Measurements from ENCODE around the gene TRPM4.
"Not testable (repeated sequence)": the region's sequence is repeated elsewhere in the genome, so short reads cannot be mapped to it uniquely, and the experiment has no call there.

The TRPM4 gene

DNA sequence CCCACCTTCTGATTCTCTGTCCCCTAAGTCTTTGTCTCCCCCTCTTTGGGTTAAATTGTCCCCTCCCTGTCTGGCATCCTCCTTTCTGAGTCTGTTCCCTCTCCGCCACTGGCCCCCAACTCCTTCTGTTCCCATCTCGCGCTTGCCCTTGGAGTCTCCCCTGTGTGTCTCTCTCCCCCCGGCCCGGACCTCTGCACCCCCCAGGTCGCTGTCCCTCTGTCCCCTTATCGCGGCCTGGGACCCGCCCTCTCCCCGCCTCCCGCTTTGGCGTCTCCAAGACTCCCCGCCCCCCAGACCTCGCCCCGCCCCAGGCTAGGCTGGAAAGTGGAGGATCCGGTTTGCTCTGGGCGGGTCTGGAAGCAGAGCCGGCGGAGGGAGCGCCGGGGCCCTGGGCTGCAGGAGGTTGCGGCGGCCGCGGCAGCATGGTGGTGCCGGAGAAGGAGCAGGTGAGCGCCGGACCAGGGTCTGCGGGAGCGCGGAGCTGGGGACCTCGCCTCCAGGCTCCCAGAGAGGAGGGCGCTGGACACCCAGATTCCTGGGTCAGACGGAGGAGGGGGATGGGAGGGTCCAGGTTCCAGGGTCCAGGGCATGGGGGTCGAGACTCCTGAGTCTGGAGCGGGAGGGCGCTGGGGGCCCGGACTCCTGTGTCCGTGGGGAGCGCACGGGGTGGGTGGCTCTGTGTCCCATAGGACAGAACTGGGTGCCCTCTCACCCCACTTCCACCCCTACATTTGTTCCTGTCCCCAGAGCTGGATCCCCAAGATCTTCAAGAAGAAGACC, at the start of gene TRPM4:
Gene TRPM4, plus strand, starts transcription at position 348 of the 780 bp plus-strand sequence. Its CDS starts 75 bp downstream, at position 423.
- peak; percentile 18 for DNase-seq

DNA sequence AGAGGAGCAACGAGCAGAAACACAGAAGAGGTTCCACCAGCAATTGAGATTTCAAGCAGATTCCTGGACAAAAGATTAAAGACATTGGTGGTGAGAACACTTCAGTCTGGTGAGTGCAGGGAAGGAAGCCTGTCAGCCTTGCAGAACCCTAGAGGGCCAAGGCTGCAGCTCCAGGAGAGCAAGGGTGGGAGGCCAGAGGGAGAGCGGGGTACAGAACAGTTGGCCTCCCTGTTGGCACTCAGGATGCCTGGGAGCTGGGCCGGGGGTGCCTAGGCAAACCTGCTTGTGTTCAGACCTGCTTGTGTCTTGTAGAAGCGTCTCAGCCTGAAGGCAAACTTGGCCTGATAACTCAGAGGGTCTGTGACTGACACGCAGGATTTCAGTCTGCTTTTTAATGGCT, 48.5 kb upstream of the TRPM4 start:
- no peak for DNase-seq

DNA sequence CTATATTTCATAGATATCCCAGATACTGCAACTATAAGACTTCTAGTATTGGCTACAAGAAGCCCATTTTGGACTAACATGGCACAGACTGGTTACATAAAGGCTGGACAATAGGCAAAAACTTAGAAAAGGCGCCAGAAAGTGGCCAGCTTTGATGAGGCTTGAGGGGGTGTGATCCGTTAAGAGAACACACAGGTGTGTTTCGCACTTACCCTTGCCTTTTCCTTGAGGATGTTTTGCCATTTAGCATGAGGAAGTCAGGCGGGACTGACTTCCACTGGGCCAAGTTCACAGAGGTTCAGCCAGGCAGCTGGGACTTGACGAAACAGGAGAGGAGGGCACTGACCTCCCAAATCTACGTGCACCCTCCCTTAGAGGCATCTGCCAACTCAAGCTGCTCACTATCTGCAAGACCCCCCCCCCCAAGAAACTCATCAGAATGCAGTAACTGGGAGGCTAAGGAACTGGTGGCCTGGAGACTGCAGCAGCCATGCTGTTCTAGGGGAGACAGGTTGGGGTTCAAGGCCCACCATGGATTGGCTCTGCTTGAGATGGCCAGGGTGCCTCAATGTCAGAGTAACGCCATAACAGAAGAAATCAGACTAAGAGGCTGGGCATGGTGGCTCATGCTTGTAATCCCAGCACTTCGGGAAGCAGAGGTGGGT, 47.9 kb upstream of the TRPM4 start:
- DNase-seq, result no peak

DNA sequence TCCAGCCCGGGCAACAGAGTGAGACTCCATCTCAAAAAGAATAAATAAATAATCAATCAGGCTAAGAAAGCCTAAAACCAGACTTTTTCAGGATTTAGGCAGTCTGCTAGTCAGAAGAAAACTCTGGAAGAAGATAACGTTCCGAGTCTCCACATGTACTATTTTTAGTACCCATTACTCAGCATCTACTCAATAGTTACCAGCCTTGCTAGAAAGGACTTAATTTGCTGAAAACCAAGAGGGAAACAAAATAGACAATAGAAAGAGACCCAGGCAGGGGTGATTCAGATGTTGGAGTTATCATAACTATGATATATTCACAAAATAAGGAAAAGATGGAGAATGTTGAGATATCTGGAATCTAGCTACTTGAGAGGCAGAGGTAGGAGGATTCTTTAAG, 47.0 kb upstream of the TRPM4 start:
- DNase-seq, result no peak

DNA sequence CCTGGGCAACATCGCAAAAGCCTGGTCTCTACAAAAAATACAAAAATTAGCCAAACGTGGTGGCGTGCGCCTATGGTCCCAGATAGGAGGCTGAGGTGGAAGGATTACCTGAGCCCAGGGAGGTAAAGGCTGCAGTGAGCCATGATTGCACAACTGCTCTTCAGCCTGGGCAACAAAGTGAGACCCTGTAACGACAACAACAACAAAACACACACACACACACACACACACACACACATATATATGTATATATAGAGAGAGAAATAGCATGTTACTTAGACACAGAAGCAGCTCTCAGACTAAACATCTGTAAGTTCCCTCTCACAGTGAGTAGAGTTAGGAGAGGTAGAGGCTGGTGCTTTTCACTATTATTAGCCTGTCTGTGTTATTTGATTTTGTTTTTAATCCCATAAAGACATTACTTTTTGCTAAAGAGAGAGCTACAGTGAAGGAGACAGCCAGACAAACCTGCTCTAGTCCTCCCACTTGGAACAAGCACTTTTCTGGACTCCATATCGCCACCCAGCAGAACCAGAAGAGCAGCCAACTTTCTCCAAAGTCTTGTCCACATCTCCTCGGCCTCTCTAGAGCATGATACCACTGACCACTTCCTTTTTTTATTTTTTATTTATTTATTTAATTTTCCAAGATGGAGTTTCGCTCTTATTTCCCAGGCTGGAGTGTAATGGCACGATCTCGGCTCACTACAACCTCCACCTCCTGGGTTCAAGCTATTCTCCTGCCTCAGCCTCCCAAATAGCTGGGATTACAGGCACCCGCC, 46.2 kb upstream of the TRPM4 start:
- no peak for DNase-seq

DNA sequence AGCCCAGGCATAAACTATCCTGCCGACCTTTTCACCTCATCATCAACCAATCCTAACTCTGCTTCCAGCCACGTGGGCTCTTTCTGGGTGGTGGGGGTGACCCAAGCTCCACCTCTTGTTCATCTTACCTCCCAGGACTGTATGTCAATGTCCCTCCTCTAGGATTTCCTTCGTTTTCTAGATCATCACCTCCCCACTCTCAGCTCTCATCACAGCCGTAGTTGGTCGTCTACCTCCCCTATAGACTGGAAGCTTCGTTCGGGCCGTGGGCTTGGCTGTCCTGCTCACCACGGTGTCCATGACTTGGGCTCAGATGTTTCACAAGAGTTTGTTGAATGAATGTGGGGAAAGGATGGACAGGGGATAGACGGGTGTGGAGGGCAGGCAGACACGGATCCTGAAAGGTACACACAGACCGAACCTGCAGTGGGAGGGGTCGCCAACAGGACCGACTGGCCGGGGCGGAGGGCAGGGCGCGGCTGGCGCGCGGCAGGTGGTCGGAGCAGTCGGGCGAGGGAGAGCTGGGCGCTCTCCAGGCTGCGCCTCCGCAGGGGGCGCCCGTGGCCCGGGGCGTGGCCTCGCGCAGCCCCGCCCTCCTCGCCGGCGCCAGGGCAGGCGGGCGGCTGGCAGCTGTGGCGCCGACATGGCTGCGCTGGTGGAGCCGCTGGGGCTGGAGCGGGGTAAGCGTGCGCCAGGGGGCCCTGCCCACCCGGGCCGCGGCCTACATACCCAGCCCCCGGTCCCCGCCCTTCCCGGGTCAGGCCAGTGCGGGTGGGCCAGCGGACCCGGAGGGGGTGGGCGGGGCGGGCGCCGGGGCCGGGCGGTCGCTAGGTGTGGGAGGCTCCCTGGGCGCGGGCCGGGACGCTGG, 43.6 kb upstream of the TRPM4 start, which contains the start of gene LIN7B:
Gene LIN7B, plus strand, starts transcription at position 609 of the 868 bp plus-strand sequence. Its CDS starts 35 bp downstream, at position 644.
- DNase-seq, result no peak

DNA sequence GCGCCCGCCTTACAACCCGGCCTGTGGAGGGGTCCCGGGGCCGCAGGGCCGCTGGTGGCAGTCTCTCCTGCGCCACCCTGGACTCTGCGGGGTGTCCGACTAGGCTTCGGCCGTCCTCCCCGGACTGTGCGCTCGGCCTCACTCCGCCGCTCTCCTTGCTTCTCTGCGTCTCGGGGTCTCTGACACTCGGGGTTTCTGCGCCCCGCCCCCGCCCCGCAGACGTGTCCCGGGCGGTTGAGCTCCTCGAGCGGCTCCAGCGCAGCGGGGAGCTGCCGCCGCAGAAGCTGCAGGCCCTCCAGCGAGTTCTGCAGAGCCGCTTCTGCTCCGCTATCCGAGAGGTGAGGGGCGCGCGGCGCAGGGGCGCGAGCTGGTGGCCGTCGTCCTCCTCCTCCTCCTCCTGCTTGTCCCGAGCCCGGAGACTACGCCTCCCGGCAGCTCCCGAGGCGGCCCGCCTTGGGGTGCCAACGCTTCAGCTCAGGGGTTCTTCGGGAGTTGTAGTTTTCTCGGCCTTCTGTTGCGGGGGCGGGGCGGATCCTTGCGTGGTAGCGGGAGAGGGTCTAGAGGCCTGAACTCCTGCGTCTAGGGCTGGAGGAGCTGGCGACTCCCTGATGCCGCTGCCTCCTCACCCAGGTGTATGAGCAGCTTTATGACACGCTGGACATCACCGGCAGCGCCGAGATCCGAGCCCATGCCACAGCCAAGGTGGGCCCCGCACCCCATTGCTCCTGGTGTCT, 42.8 kb upstream of the TRPM4 start:
- DNase-seq, result no peak

DNA sequence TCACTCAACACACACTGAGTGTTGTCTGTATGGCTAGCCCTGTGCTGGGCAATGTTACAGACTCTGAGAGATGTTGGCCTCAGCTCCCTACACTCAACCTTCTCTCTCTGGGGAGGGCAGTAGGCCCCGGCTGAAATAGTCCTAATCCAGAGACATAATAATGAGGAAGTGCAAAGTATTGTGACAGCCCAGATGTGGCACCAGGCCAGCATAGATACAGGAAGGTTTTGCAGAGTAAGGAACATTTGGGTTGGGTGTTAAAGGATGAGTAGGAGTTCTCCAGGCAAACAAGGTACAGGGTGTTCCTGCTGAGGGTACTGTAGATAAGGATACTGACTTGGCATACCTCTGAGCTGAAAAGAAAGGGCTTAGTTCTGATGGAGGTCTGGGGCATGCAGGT, 41.0 kb upstream of the TRPM4 start:
- no peak for DNase-seq

DNA sequence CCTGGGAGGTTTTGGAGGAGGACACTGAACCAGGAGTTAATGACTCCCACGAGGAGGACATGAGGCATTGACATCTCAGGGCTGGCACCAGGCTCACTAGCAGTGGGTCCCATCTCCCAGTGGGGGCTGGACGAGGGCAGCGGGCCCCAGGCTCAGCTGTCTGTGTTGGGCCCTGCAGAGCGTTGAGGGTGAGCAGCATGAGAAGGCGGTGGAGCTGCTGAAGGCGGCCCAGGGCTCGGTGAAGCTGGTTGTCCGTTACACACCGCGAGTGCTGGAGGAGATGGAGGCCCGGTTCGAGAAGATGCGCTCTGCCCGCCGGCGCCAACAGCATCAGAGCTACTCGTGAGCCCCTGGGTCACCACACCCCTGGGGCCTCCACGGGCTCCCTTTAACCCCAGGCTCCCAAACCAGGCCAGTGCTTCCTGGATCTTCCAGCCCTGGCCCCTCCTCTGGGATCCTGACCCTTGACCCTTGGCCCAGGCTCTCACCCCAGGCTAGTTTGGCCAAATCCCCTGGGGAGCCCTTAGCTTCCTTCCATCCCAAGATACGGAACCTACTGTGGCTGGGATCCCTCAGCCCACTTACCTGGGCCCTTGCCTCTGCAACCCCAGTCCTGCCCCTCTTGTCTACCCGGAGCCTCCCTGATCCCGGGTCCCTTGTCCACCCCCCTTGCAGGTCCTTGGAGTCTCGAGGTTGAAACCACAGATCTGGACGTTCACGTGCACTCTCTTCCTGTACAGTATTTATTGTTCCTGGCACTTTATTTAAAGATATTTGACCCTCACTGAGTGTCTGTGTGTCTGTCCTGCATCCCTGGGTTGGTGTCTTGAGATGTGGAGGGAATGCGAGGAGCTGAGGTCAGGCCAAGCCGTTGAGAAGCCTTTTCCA, 39.7 kb upstream of the TRPM4 start:
- no peak for DNase-seq

DNA sequence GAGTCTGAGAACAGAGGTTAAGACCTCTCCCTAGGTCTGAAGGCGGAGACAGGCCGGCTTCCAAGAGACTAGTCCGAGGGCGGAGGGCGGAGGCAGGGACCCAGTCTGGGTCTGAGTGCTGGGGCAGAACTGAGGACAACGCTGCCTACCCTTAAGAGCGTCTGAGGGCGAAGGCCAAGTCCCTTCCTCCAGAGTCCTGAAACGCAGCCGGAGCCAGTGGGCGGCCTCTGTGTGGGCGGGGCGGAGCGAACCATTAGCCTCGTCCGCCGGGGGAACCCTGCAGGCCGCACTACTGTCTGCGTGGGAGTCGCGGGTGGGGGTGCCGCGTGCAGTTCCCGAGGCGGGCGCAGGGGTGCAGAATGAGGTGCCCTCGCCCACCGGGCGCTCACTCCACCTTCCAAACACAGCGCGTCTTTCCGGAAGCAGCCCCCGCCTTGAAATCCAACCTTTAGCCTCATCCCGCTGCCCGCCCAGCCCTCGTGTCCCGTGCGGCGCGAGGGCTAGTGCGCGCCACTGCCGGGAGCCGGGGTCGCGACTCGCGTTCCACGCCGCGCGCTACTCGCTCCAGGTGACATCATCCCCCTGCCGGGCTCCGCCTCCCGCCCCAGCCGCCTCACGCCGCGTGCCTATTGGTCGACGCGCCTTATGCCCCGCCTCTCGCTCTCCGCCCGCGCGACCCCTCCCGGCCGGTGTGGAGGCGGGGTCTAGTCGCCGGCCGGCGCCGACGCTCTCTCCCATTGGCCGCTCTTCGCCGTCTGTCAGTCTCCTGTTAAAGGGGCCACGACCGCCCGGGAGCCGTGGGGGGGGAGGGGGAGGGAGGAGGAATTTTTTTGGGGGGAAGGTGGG, 38.8 kb upstream of the TRPM4 start, which contains the start of gene C19orf73:
Gene C19orf73, minus strand, starts transcription at position 579 of the 846 bp plus-strand sequence. Its CDS starts 121 bp downstream, at position 458.
- DNase-seq, result peak; percentile 65

DNA sequence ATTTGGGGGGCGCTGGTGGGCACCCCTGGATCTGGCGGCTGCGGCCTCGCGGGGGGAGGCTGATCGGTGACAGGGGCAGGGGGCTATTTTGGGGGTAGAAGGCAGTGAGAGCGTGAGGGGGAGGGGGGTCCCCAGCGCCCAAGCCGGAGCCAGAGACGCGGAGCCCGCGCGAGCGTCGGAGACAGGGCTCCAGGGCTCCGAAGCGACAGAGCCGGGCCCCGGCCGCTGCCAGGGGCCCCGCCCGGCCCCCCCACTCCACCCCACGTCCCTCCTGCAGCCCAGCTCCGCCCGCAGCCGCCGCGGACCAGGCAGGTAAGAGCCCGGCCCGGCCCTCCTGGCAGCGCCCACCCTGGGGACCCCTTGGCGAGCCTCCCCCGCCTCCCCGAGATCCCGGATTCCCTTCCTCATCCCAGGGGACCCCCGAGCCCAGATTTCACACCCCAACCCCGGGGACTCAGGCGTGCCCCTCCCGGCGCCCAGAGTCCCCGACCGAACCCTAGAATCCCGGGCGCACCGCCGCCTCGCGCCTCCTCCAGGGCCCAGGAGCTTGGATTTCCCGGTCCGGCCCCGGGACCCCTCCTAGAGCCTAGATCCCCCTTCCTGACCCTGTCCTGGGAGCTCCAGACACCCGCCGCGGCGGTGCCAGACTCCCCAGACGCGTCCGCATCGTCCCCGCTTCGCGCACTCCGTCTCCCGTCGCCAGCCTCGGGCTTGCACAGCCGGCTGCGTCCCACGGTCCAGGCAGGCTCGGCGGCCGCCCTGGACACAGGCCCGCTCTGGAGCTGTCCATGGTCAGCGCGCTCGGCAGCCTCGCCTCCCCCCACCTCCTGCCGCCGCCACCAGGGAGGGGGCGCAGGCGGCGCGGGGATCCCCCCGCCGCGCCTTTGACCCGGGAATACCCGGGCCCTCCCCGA, 37.9 kb upstream of the TRPM4 start, which contains the start of gene PPFIA3:
Gene PPFIA3, plus strand, starts transcription at position 134 of the 914 bp plus-strand sequence. CDS start 8,330 bp downstream, outside the sequence.
- DNase-seq, result no peak

DNA sequence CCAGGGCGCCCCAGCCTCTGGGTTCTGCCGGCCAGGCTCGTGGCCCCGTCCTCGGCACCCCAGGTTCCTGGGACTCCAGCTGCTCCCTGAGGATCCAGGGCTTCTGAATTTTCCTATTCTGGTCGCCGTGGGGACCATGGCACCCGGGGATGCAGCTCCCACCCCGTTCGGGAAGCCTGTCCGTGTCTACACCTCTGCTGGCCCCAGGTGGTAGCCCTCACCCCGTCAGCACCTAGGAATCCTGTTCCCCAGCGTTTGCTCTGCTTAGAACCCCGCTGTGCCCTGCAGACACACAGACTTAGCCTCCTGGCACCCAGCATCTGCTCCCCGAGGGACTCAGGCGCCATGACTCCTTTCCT, 37.3 kb upstream of the TRPM4 start:
- no peak for DNase-seq

DNA sequence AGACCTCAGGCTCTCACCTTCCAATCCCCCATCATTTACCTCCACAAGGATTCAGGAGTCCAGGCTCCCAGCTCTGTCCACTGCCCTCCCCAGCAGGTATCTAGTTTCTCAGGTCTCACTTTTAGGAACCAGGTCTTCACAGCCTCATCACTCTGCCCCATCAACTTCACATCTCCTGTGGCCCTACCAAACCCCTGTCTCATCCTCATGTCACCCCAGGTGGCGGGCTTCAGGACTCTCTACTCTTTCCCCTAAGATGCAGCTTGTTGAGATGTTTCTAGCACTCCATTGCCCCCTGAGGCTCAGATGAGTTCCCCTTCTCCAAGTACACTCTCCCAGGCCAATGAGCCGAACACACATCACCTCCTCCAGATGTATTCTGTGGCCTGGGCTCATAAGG, 36.7 kb upstream of the TRPM4 start:
- no peak for DNase-seq

DNA sequence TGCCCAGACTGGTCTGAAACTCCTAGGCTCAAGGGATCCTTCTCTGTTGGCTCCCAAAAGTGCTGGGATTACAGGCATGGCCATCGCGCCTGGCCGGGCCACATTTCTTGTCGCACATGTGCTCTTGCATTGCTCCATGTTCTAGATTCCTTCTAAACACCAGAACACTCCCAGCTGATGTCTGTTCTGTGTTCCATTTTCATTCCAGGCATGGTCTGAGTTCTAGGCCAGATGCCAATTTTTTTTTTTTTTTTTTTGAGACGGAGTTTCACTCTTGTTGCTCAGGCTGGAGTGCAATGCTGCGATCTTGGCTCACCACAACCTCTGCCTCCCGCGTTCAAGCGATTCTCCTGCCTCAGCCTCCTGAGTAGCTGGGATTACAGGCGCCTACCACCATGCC, 35.8 kb upstream of the TRPM4 start:
- DNase-seq, result not testable (repeated sequence)

DNA sequence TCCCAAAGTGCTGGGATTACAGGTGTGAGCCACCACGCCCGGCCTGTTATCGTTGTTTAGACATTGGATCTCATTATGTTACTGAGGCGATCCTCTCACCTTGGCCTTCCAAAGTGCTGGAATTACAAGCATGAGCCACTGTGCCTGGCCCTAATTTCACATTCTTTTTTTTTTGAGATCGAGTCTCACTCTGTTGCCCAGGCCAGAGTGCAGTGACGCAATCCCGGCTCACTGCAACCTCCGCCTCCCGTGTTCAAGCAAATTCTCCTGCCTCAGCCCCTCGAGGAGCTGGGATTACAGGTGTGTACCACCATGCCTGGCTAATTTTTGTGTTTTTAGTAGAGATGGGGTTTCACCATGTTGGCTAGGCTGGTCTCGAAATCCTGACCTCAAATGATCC, 34.3 kb upstream of the TRPM4 start:
- DNase-seq, result not testable (repeated sequence)

DNA sequence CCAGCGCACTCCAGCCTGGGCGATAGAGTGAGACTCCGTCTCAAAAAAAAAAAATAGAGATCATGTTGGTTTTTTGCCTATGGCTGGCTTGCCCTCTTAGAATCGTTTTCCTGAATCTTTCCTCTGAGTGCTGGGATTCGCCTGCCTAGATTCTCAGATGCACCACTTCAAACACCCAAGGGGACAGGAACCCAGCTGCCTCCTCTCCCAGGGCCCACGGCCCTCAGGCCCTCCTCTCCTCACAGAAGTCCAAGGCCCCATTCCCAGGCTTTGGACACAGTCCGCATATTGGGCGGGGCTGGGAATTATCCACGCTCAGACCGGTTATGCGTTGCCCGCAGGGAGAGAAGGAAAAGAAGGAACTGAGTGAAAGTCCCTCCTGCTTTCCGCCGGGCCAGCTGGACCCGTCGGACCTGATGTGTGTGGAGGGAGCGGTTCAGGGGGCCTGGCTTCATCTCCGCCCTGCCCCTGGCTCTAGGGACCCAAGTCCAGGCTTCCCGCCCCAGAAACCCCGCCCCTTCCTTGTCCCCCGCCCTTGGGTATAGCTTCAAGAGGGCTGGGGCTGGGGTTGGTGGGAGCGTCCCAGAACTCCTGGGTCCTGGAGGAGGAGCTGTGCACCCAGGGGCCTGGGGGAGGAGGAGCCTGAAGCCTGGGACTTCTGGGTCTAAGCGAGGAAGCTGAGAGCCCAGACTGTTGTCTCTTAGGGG, 32.4 kb upstream of the TRPM4 start:
- DNase-seq, result no peak

DNA sequence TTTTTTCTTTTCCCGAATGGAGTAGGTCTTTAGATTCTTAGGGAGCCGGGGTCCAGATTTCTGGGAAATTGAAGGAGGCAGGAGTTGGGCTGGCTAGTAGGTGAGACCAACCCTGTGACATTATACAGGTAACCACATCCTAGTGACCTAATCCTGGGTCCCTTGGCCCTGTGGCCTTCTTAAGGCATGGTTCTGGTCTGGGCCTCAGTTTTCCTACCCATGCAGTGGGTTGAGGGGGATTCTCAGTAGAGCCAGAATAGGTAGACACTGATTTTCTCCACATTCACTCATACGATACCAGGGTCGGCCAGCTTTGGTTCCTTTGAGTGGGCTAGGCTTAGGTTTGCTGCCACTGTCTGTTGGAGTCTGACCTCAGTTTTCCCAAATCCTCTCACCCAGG, 31.0 kb upstream of the TRPM4 start:
- DNase-seq, result no peak

DNA sequence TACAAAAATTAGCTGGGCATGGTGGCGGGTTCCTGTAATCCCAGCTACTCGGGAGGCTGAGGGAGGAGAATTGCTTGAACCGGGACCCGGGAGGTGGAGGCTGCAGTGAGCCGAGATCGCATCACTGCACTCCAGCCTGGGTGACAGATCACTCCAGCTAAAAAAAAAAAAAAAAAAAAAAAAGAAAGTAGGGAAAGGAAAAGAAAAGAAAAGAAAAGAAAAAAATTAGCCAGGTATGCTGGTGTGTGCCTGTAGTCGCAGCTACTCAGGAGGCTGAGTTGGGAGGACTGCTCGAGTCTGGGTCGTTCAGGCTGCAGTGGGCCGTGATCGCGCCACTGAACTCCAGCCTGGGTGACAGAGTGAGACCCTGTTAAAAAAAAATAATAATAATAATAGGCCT, 30.4 kb upstream of the TRPM4 start:
- DNase-seq, result not testable (repeated sequence)

Measured in NCI-H1417 treated with DMSO at 0.1 percent for 48 hours (cell line).